IMR-90 (cell line): Measurements from ENCODE around the gene SCFD2. TPM values are rescaled to one million over a fixed set of nuclear protein-coding genes. Genes with fewer than 3 reads are reported as not detected.

ENCODE experiments used
- ATAC-seq: fragments of 200-7000 bp; cut with Tn5 transposase; 2 replicates; pipeline ENCODE4 v1.9.1; 2020; ENCODE audit warnings: low read depth, mild to moderate bottlenecking, moderate library complexity
- BruUV-seq: library from RNA; stranded (reverse); fragments of 400-500 nt; replicated peaks from 2 replicates; lab custom pipeline; 2021; lab: Mats Ljungman, UMichigan
- CTCF ChIA-PET: fragments of 300-600 bp; formaldehyde crosslinking; extraction: SDS; loops from one replicate; lab custom pipeline; 2021; ENCODE audit warnings: antibody characterized with exemption; lab: Yijun Ruan, JAX
- POLR2A ChIA-PET: fragments of 300-600 bp; sonication (Branson Sonifier 250); formaldehyde crosslinking; loops from one replicate; lab custom pipeline; 2022; ENCODE audit warnings: antibody characterized with exemption; ENCODE audit not compliant: unreplicated experiment; lab: Charles Lee
- DNase-seq: peaks from one replicate; pipeline ENCODE4 v3.0.0; 2013
- H2AFZ ChIP-seq: replicated peaks from 2 replicates; pipeline ENCODE3; 2013; ENCODE audit warnings: low read length, mild to moderate bottlenecking; ENCODE audit not compliant: poor library complexity
- H2AK5ac ChIP-seq: 2 replicates; pipeline ENCODE4 v1.6.1; 2013; ENCODE audit warnings: low read depth, low read length, inconsistent platforms
- H2AK9ac ChIP-seq: replicated peaks from 2 replicates; pipeline ENCODE3; 2013; ENCODE audit warnings: mild to moderate bottlenecking, low read depth, low read length, moderate library complexity; ENCODE audit not compliant: poor library complexity
- H2BK120ac ChIP-seq: 2 replicates; pipeline ENCODE4 v1.6.1; 2013; ENCODE audit warnings: low read depth, low read length, inconsistent platforms
- H2BK15ac ChIP-seq: 3 replicates; pipeline ENCODE4 v1.6.1; 2013; ENCODE audit warnings: low read depth, low read length, inconsistent platforms
- H2BK20ac ChIP-seq: 2 replicates; pipeline ENCODE4 v1.6.1; 2013; ENCODE audit warnings: low read depth, mild to moderate bottlenecking, inconsistent platforms, low read length, moderate library complexity
- H2BK5ac ChIP-seq: 2 replicates; pipeline ENCODE4 v1.6.1; 2013; ENCODE audit warnings: mild to moderate bottlenecking, low read depth, low read length, inconsistent platforms; ENCODE audit not compliant: poor library complexity, severe bottlenecking
- H3K14ac ChIP-seq: replicated peaks from 2 replicates; pipeline ENCODE4 v1.6.1; 2013; ENCODE audit warnings: low read depth, low read length, inconsistent platforms
- H3K18ac ChIP-seq: 2 replicates; pipeline ENCODE4 v1.6.1; 2013; ENCODE audit warnings: low read depth, low read length, control low read depth
- H3K23ac ChIP-seq: 2 replicates; pipeline ENCODE4 v1.6.1; 2013; ENCODE audit warnings: low read depth, low read length, inconsistent platforms
- H3K27ac ChIP-seq: 2 replicates; pipeline ENCODE4 v1.5.1; 2013; ENCODE audit warnings: mild to moderate bottlenecking, control low read depth, low read length; ENCODE audit not compliant: insufficient read depth
- H3K27me3 ChIP-seq: 2 replicates; pipeline ENCODE4 v1.6.1; 2013; ENCODE audit warnings: low read length; ENCODE audit not compliant: control insufficient read depth, insufficient read depth
- H3K36me3 ChIP-seq: 2 replicates; pipeline ENCODE4 v1.6.1; 2013; ENCODE audit warnings: low read length, mixed read lengths; ENCODE audit not compliant: control insufficient read depth, insufficient read depth
- H3K4ac ChIP-seq: 2 replicates; pipeline ENCODE4 v1.6.1; 2013; ENCODE audit warnings: low read depth, low read length, inconsistent platforms
- H3K4me1 ChIP-seq: 2 replicates; pipeline ENCODE4 v1.6.1; 2013; ENCODE audit warnings: low read length, mixed read lengths; ENCODE audit not compliant: control insufficient read depth, insufficient read depth
- H3K4me2 ChIP-seq: 2 replicates; pipeline ENCODE4 v1.6.1; 2013; ENCODE audit warnings: low read depth, mild to moderate bottlenecking, control low read depth, low read length, moderate library complexity
- H3K4me3 ChIP-seq: 2 replicates; pipeline ENCODE4 v1.5.1; 2013; ENCODE audit warnings: low read depth, mild to moderate bottlenecking, control low read depth, low read length, moderate library complexity; ENCODE audit not compliant: insufficient read depth
- H3K56ac ChIP-seq: 2 replicates; pipeline ENCODE4 v1.6.1; 2013; ENCODE audit warnings: low read length, inconsistent platforms; ENCODE audit not compliant: insufficient read depth; ENCODE audit errors: extremely low read depth
- H3K79me1 ChIP-seq, 2 experiments: 2 replicates each; pipeline ENCODE4 v1.6.1; 2013; ENCODE audit warnings: low read length in 2 of 2, inconsistent platforms in 1 of 2, low read depth in 1 of 2
- H3K9ac ChIP-seq: 2 replicates; pipeline ENCODE4 v1.6.1; 2013; ENCODE audit warnings: low read depth, low read length, control low read depth
- H3K9me1 ChIP-seq: 2 replicates; pipeline ENCODE4 v1.6.1; 2013; ENCODE audit warnings: low read length, inconsistent platforms; ENCODE audit not compliant: insufficient read depth
- H3K9me3 ChIP-seq: 2 replicates; pipeline ENCODE4 v1.6.1; 2013; ENCODE audit warnings: low read length; ENCODE audit not compliant: control insufficient read depth, insufficient read depth
- H4K20me1 ChIP-seq: 2 replicates; pipeline ENCODE4 v1.6.1; 2013; ENCODE audit warnings: low read length, inconsistent platforms; ENCODE audit not compliant: insufficient read depth
- H4K5ac ChIP-seq: 2 replicates; pipeline ENCODE4 v1.6.1; 2013; ENCODE audit warnings: mild to moderate bottlenecking, low read depth, low read length, control low read depth
- H4K8ac ChIP-seq, 2 experiments: 2 replicates each; pipeline ENCODE4 v1.6.1; 2013; ENCODE audit warnings: low read depth in 2 of 2, low read length in 2 of 2, control low read depth in 1 of 2, inconsistent platforms in 1 of 2
- H4K91ac ChIP-seq: 2 replicates; pipeline ENCODE4 v1.6.1; 2013; ENCODE audit warnings: low read depth, low read length, inconsistent platforms; ENCODE audit not compliant: insufficient read depth
- BHLHE40 ChIP-seq: fragments of 150-350 bp; IDR thresholded peaks from 2 replicates; pipeline ENCODE4 v1.6.1; 2016; ENCODE audit warnings: mild to moderate bottlenecking, low read depth, low read length
- CEBPB ChIP-seq: IDR thresholded peaks from 2 replicates; pipeline ENCODE4 v1.6.1; 2012; ENCODE audit warnings: low read depth, low read length, improper control_type of control experiment
- CHD1 ChIP-seq: IDR thresholded peaks from 2 replicates; pipeline ENCODE4 v1.6.1; 2012; ENCODE audit warnings: low read depth, low read length, improper control_type of control experiment
- FOS ChIP-seq: fragments of 150-350 bp; IDR thresholded peaks from 2 replicates; pipeline ENCODE4 v1.6.1; 2016; ENCODE audit warnings: low read depth, low read length
- MAZ ChIP-seq: IDR thresholded peaks from 2 replicates; pipeline ENCODE4 v1.6.1; 2012; ENCODE audit warnings: low read depth, mild to moderate bottlenecking, low read length, improper control_type of control experiment, moderate library complexity, borderline replicate concordance
- NFE2L2 ChIP-seq: fragments of 150-350 bp; IDR thresholded peaks from 2 replicates; pipeline ENCODE4 v1.6.1; 2016; ENCODE audit warnings: low read depth, mild to moderate bottlenecking, low read length
- RCOR1 ChIP-seq: IDR thresholded peaks from 2 replicates; pipeline ENCODE4 v1.6.1; 2012; ENCODE audit warnings: mild to moderate bottlenecking, low read length, improper control_type of control experiment; ENCODE audit not compliant: insufficient replicate concordance
- SMC3 ChIP-seq: fragments of 150-350 bp; IDR thresholded peaks from 2 replicates; pipeline ENCODE4 v1.6.1; 2016; ENCODE audit warnings: low read depth, mild to moderate bottlenecking, antibody characterized with exemption, low read length, moderate library complexity
- WGBS, 2 experiments: methylation state at CpG; one replicate each; pipeline versions ENCODE4 v1.1.5 to v1.1.7; 2013; ENCODE audit warnings: missing lambda C conversion rate in 2 of 2; ENCODE audit not compliant: insufficient read length in 1 of 2; ENCODE audit errors: extremely low coverage in 2 of 2; 5-methylcytosine and 5-hydroxymethylcytosine counted together
- dilution Hi-C: fragments of 300-500 bp; cut with HindIII; formaldehyde crosslinking; loops from one replicate; pipeline ENCODE4 v1.14.3; 2018; ENCODE audit warnings: low sequenced_read_pairs; ENCODE audit not compliant: unreplicated experiment
- in situ Hi-C: fragments of 300-500 bp; cut with MboI; formaldehyde crosslinking; loops from 3 replicates; pipeline ENCODE4 v1.14.3; 2019; ENCODE audit warnings: low sequenced_read_pairs, inconsistent platforms, mixed read lengths
- intact Hi-C: fragments of 100-400 bp; cut with micrococcal nuclease; formaldehyde crosslinking; loops from 2 replicates; pipeline ENCODE4 v1.10.0; 2022
- polyA plus RNA-seq, 3 experiments: library from polyadenylated mRNA; depleted of rRNA; stranded (reverse); fragments of >200 nt; gene quantifications; 2 replicates each; pipeline ENCODE4 v1.2.3, GENCODE V29; 2012; ENCODE audit warnings: low replicate concordance in 1 of 3
- total RNA-seq: library from RNA; depleted of rRNA; stranded (reverse); fragments of >200 nt; gene quantifications from 2 replicates; pipeline ENCODE4 v1.2.3, GENCODE V29; 2012
- TF ChIP-seq, protein P1 (sequence below): fragments of 150-350 bp; IDR thresholded peaks from 2 replicates; pipeline ENCODE4 v1.6.1; 2017; ENCODE audit warnings: mild to moderate bottlenecking, antibody characterized with exemption, low read length, low read depth

Gene SCFD2
- total and polyA plus RNA-seq, 2 of the 4 experiments (the other 2 are of a cell fraction): 18.9 to 62.4 TPM

DNA sequence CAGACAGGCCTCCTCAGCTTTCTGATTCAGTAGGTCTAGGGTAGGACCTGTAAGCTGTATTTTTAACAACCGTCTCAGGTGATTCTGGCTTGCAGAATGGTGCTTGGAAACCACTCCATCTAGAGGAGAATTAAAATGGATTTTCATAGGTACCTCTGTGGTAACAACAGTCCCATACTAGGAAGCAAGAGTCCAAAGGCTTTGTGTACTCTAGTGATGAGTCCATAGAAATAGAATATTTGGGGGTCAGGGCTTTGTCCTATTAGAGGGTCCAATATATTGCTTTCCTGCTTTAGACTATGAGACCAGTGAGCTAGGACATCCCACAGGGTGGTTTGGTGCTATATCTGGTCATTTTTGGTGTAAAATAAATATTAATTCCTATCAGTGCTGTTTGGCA is 242.0 kb downstream of the SCFD2 start:
- H3K56ac ChIP-seq: no peak overlapping the region
- H2AK9ac ChIP-seq: no peak overlapping the region
- H3K79me1 ChIP-seq: peaks cover 0 to 3% of the 10 kb centered on the region in 2 experiments; a peak in 2 of 4 replicates
- H4K8ac ChIP-seq: no peak overlapping the region
- H3K9me3 ChIP-seq: no peaks in the 10 kb centered on the region
- DNase-seq (no peak), ATAC-seq (no peak)
- no peak overlapping the region for H2BK15ac ChIP-seq
- no peak overlapping the region for H3K18ac ChIP-seq
- BruUV-seq: no TSS peak
- no peak overlapping the region for H3K14ac ChIP-seq
- H2AK5ac ChIP-seq: no peak overlapping the region
- no peaks in the 10 kb centered on the region; the same call in 1 of the 2 replicates for H3K9me1 ChIP-seq
- H2BK120ac ChIP-seq: no peak overlapping the region
- no peak overlapping the region for H3K4me2 ChIP-seq
- H4K20me1 ChIP-seq: no peaks in the 10 kb centered on the region
- intact Hi-C loops: no loop called here
- H3K4me3 ChIP-seq: no peak overlapping the region
- no peaks in the 10 kb centered on the region for H3K36me3 ChIP-seq
- no peak overlapping the region for H3K4ac ChIP-seq
- no peak overlapping the region for H3K23ac ChIP-seq
- H3K9ac ChIP-seq: no peak overlapping the region
- ChIA-PET CTCF (interaction anchor here (0.6 kb wide), 1 partner anchor 112 kb away, joined by 4 read pairs; no protein-coding TSS in a partner anchor), POLR2A (no interaction called here)
- TF ChIP-seq, protein P1, sequence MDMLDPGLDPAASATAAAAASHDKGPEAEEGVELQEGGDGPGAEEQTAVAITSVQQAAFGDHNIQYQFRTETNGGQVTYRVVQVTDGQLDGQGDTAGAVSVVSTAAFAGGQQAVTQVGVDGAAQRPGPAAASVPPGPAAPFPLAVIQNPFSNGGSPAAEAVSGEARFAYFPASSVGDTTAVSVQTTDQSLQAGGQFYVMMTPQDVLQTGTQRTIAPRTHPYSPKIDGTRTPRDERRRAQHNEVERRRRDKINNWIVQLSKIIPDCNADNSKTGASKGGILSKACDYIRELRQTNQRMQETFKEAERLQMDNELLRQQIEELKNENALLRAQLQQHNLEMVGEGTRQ: no peak
- TF ChIP-seq RCOR1 (no peak), SMC3 (no peak), CHD1 (no peak), MAZ (no peak), FOS (no peak), BHLHE40 (no peak), CEBPB (no peak), NFE2L2 (no peak)
- no peak overlapping the region for H2BK20ac ChIP-seq
- in situ Hi-C loops: no loop called here
- H3K27me3 ChIP-seq: no peaks in the 10 kb centered on the region
- no peak overlapping the region for H2AFZ ChIP-seq
- H4K5ac ChIP-seq: no peak overlapping the region
- no peak overlapping the region for H3K27ac ChIP-seq
- H4K91ac ChIP-seq: no peak overlapping the region
- WGBS, 2 experiments: no CpG with 5 or more reads among the region's 1 CpG
- H3K4me1 ChIP-seq: peaks cover 13% of the 10 kb centered on the region
- dilution Hi-C loops: no loop called here
- no peak overlapping the region for H2BK5ac ChIP-seq
